NCI-H187 treated with DMSO at 0.1 percent for 48 hours (cell line): ENCODE results near the gene POC1A.
A peak's percentile ranks its signal among the peaks of the same experiment; 100 is the strongest.

Experiments used
- DNase-seq: peaks from one replicate; lab custom pipeline; 2025; lab: John Stamatoyannopoulos, UW

POC1A gene

GRCh38 chr3:52128118-52128683 lies 26.0 kb downstream of the POC1A start:
- no peak for DNase-seq

GRCh38 chr3:52126500-52126899 lies 27.7 kb downstream of the POC1A start:
- no peak for DNase-seq

GRCh38 chr3:52126036-52126435 lies 28.2 kb downstream of the POC1A start:
- no peak for DNase-seq

DNA sequence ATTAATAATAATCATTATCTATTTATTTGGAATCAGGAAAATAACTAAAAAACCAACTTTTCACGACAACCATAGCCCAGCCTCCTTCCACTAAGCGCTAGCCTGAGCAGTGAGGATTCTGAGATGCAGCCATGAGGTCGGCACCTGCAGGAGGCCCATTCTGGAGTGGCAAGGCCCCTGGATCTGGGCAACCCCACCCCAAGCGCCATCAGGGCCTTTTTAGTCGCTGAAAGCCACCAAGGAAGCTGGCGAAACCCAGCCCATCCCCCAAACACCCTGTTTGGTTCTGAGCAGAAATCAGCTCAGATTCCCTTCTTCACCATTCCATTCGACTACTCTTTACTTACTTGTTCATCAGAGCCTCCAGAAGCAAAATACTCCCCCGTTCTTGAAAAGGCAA lies 29.5 kb downstream of the POC1A start:
- DNase-seq = no peak

GRCh38 chr3:52124126-52124525 lies 30.1 kb downstream of the POC1A start:
- no peak for DNase-seq

- DNase-seq = no peak
These were observed 31.0 kb downstream of the POC1A start for GRCh38 chr3:52123106-52123725.

GRCh38 chr3:52122491-52122890 lies 31.7 kb downstream of the POC1A start:
- no peak for DNase-seq

GRCh38 chr3:52121813-52122212 lies 32.4 kb downstream of the POC1A start:
- DNase-seq = no peak

GRCh38 chr3:52121464-52121805 lies 32.8 kb downstream of the POC1A start:
- DNase-seq = no peak

- DNase-seq = no peak
These were observed 33.4 kb downstream of the POC1A start for GRCh38 chr3:52120556-52121463.

GRCh38 chr3:52119826-52120225 lies 34.4 kb downstream of the POC1A start:
- no peak for DNase-seq

GRCh38 chr3:52119099-52119498 lies 35.1 kb downstream of the POC1A start:
- no peak for DNase-seq

GRCh38 chr3:52118156-52118875 lies 35.9 kb downstream of the POC1A start:
- DNase-seq = no peak

GRCh38 chr3:52117537-52117936 lies 36.7 kb downstream of the POC1A start:
- no peak for DNase-seq

DNA sequence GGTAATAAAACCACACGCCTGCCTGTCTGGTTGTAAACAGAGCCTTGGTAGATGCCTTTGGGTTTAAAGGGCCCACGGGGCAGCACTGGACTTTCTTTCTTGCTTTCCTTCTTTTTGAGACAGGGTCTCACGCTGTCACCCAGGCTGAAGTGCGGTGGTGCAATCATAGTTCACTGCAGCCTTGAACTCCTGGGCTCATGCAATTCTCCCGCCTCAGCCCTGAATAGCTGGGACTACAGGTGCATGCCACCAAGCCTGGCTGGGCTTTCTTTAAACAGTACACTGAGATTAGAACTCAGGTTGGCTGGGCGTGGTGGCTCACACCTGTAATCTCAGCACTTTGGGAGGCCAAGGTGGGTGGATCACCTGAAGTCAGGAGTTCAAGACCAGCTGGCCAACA lies 42.2 kb downstream of the POC1A start:
- no peak for DNase-seq

DNA sequence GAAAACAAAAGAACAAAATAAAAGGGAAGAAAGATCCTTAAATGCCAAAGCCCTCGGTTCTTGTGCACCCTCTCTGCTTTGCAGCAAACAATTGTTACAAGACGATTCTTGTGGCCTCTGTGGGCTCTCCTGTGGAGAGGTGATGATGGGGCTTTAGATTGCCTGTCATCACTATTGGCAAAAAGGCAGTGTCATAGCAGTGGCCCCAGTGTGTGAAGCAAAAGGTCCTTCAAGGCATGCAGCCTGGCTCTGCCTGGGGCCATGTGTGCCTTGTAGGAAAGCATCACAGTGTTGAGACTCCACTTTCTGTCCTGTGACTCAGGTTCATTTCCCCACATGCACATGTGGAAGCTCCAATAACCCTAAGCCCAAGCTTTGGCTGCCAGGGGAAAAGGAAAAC lies 43.7 kb downstream of the POC1A start:
- no peak for DNase-seq

GRCh38 chr3:52109611-52110301 lies 44.5 kb downstream of the POC1A start:
- DNase-seq = no peak

- DNase-seq = peak; percentile 60
These were observed 45.7 kb downstream of the POC1A start for GRCh38 chr3:52108302-52109232.

DNA sequence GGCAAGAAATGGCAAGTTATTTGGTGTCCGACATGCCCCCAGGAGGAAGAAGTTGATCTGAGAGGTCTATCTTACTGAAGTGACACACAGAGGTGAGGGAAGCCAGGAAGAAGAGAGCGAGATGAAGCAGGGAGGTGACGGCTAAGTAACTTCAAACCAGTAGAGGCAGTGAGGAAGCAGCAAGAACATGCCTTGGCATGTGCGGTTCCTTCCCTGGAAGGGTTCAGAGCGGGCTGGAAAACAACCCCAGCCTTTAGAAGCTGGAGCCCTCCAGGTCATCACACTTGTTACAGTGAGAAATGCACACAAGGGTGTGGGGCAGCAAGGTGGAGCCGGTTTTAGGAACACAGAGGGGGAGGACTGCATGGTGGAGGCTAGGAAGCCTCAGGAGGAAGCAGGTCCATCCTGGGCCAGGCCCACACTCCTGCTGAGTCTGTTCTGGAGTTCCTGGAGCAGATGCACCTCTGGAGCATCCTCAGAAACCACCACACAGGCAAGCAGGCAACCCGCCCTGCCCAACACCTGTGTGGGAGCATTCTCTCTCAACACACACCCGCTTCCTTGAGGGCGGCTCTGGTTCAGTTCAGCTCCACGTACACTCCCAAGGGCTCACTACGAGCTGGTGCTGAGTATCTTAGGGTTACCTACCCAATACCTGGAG lies 47.1 kb downstream of the POC1A start:
- no peak for DNase-seq
